Ectodermal cell (in vitro differentiated cells): ENCODE measurements around the gene SCN10A.

Source experiments
- H3K27ac ChIP-seq: 2 replicates; pipeline ENCODE4 v1.7.0; 2013; ENCODE audit warnings: mild to moderate bottlenecking, low read depth, low read length; ENCODE audit not compliant: insufficient read depth, poor library complexity, severe bottlenecking
- H3K27me3 ChIP-seq: 2 replicates; pipeline ENCODE4 v1.7.0; 2013; ENCODE audit warnings: mild to moderate bottlenecking, low read length; ENCODE audit not compliant: insufficient read depth, control insufficient read depth, poor library complexity, severe bottlenecking
- H3K36me3 ChIP-seq: one replicate; pipeline ENCODE4 v1.7.0; 2013; ENCODE audit warnings: low read length; ENCODE audit not compliant: control insufficient read depth, insufficient read depth
- H3K4me1 ChIP-seq: one replicate; pipeline ENCODE4 v1.7.0; 2013; ENCODE audit warnings: low read length; ENCODE audit not compliant: control insufficient read depth, insufficient read depth
- H3K4me3 ChIP-seq: 2 replicates; pipeline ENCODE4 v1.7.0; 2013; ENCODE audit warnings: low read depth, low read length, control low read depth; ENCODE audit not compliant: insufficient read depth
- H3K9me3 ChIP-seq: 2 replicates; pipeline ENCODE4 v1.7.0; 2013; ENCODE audit warnings: mild to moderate bottlenecking, low read length, moderate library complexity; ENCODE audit not compliant: control insufficient read depth
- WGBS, 2 experiments: methylation state at CpG; one replicate each; pipeline ENCODE4 v1.1.7; 2013; ENCODE audit warnings: missing lambda C conversion rate in 2 of 2; 5-methylcytosine and 5-hydroxymethylcytosine counted together

SCN10A gene

DNA sequence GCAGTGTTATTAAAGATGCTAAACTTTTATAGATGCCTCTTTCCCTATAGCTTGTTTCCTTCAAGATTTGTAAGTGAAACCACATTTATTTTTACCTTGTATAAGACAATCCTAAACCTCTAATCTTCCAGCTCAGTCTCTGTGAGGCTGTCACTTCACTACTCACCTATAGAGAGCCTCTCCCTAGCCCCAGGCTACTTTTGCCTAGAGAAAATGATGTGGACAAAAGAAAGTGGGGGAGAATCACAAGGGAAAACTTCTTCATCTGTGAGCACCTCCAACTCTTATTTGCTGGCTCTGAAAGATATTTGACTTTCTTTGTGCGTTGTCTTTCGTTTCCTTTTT lies 91.7 kb downstream of the SCN10A start:
- H3K27ac ChIP-seq: no peak overlapping the region
- no peaks in the 10 kb centered on the region for H3K27me3 ChIP-seq
- H3K9me3 ChIP-seq: no peaks in the 10 kb centered on the region
- no peaks in the 10 kb centered on the region for H3K4me1 ChIP-seq
- H3K4me3 ChIP-seq: no peak overlapping the region
- WGBS, 2 experiments: 94 to 96% methylated on average over 2 of the region's 2 CpGs
- H3K36me3 ChIP-seq: no peaks in the 10 kb centered on the region

DNA sequence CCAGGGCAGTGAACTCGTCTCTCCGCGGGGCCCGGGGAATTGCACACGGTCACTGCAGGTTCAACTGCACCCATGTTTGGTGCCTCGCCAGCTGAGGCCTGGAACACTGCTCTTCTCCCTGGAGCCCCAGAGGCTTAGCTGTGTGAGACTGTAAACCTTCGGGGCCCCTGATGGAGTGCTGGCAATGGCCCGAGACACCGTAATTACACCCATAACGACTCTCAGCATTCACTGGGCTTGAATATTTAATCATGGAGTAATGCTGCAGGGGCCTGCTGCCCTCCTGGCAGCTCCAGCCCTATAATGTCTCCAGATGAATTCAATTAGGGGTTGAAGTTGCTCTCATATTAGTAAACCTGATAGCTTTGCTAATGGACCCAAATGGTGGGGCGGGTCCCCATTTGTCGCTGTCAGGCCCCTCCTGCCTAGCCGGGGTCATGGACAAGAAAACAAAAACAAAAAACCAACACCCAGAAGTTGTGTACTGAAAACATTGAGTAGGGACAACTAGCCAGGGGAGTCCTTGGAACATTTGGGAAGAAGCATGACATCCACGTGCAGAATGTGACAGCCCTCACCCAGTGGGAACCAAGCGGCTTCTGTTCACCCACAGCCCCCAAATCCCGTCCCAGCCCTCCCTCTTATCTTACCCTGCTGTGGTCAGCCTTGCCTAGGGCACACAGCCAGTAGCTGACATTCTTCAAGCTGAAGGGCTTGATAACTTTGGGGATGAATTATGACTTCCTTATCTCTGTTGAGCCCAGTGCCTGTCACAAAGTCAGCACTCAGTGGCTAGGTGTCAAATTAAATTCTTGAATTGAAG lies 92.2 kb downstream of the SCN10A start:
- no peaks in the 10 kb centered on the region for H3K36me3 ChIP-seq
- H3K27ac ChIP-seq: no peak overlapping the region
- H3K27me3 ChIP-seq: no peaks in the 10 kb centered on the region
- no peaks in the 10 kb centered on the region for H3K4me1 ChIP-seq
- 86 to 91% methylated on average over 16 of the region's 16 CpGs for WGBS, 2 experiments
- H3K4me3 ChIP-seq: no peak overlapping the region
- no peaks in the 10 kb centered on the region for H3K9me3 ChIP-seq

DNA sequence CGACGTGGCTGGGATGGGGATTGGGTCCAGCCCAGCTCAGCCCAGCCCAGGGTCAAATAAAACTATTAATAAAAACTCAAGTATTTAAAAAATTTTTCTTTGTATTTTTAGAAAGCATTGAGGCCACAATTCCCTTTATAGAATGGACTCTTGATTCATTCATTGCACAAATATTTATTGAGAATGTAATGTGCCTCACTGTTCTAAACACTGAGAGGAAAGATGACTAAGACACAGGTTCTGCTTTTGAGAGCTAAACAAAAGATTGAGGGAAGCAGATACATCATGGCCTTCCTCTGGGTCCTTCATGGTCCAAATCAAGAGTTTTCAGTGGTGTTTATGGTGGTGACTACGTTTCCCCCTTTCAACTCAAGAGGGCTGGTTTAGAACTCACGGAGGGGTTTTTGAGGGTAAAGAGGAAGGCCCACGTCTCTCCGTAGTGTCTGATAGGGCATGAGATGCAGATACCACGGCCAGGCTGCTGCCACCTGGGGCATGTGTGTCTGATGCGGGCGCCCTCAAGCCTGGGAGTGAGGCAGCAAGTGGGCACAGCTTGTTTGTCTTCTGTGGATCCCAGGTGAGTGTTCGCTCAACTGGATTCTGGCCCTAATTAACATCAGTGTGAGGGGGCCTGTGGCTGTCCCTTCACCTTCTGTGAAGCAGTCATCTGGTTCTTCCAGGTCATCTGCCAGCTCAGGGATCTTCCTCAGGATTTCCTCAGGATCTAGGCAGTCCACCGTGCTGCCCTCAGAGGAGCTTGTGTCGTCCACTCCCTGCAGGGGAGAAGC lies 93.0 kb downstream of the SCN10A start:
- Histone ChIP-seq H3K4me1 (no peaks in the 10 kb centered on the region), H3K27me3 (no peaks in the 10 kb centered on the region), H3K9me3 (no peaks in the 10 kb centered on the region), H3K27ac (no peak overlapping the region), H3K4me3 (no peak overlapping the region), H3K36me3 (no peaks in the 10 kb centered on the region)
- 88 to 91% methylated on average over 12 of the region's 12 CpGs for WGBS, 2 experiments

DNA sequence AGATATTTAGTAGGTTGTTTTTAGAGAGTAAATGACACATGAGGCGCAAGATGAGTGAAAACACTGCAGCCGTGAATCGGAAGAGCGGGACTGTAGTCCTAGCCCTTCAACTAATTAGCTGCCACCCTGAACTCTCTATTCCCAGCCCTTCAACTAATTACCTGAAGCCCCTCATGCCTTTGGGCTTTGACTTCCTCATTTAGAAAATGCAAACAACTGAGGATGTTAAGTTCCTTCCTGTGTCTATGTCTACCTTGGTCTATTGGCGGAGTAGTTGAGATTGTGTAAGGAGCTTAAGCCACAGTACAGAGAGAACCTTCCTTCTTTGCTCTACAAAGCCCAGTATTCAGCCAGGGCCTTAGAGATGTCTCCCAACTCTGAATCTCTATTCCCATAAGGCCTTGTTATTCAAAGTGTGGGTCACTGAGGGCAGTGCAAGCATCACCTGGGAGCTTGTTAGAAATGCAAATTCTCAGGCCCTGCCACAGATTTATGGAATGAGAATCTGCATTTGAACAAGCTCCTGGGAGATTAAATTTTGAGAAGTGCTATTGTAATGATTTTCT lies 94.7 kb downstream of the SCN10A start:
- Histone ChIP-seq H3K4me3 (no peak overlapping the region), H3K9me3 (no peaks in the 10 kb centered on the region), H3K27ac (no peak overlapping the region), H3K36me3 (no peaks in the 10 kb centered on the region), H3K27me3 (no peaks in the 10 kb centered on the region), H3K4me1 (no peaks in the 10 kb centered on the region)
- WGBS, 2 experiments: 93 to 98% methylated on average over 5 of the region's 5 CpGs

DNA sequence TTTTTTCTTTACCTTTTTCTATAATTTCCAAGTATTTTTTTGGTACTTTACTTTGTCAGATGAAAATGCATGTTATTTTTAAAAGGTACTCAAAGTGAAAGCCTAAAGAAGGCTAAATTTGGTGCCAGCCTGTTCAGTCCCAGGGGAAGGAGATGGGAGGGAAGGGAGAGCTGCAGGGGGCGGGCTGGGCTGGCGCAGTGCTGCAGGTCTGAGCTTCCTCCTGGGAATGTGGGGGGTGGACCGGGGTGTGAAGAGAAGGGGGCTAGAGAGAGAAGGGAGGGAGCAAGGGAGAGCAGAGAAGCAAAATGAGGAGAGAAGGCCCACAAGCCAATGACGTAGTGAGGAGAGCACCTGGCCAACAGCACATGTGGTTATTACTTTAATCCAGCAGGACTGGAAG lies 95.6 kb downstream of the SCN10A start:
- WGBS, 2 experiments: 63 to 71% methylated on average over 4 of the region's 4 CpGs
- H3K27ac ChIP-seq: no peak overlapping the region

DNA sequence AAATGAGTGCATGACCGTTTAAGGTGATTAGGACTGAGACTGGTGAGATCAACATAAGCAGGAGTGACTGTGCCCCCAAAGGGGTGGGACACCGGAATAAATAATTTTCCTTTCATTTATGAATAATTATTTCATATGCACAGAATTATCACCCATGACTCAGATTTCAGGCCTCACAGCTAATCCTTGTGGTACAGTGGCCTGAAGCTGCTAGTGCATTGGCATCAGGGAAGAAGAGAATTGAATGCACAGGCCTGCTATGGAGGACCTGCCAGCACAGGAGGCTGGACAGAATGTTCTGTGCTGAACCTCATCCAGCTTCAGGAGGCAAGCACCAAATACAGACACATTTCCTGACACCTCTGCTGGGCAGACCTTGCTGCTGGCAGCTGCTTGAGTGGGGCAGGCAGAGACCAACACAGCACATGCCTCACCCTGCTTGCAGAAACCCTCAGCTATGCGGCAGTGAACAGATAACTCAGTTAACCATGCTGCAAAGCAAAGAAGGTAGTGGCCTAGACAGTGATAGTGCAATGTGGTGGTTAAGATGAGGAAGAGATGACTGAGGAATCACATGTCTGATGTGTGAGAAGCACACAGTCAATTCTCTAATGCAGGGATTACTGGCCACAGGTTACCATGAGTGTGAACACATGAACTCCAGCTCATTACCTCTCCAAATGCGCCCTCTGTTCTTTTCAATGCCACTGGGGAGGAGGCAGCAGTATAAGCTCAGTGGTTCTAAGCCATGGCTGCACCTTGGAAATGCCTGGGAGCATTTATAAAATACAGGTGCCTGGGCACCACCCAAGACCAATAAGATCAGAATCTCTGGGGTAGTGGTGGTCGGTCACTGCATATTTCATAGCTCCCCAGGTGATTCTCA lies 98.4 kb downstream of the SCN10A start:
- Histone ChIP-seq H3K27ac (no peak overlapping the region), H3K4me3 (no peak overlapping the region), H3K36me3 (no peaks in the 10 kb centered on the region), H3K27me3 (no peaks in the 10 kb centered on the region), H3K9me3 (no peaks in the 10 kb centered on the region), H3K4me1 (no peaks in the 10 kb centered on the region)
- 80 to 82% methylated on average over 5 of the region's 5 CpGs for WGBS, 2 experiments

More for the DNA sequence above, 95.6 kb downstream of the SCN10A start:
- Histone ChIP-seq H3K36me3 (no peaks in the 10 kb centered on the region), H3K9me3 (no peaks in the 10 kb centered on the region), H3K4me3 (no peak overlapping the region), H3K4me1 (no peaks in the 10 kb centered on the region), H3K27me3 (no peaks in the 10 kb centered on the region)

DNA sequence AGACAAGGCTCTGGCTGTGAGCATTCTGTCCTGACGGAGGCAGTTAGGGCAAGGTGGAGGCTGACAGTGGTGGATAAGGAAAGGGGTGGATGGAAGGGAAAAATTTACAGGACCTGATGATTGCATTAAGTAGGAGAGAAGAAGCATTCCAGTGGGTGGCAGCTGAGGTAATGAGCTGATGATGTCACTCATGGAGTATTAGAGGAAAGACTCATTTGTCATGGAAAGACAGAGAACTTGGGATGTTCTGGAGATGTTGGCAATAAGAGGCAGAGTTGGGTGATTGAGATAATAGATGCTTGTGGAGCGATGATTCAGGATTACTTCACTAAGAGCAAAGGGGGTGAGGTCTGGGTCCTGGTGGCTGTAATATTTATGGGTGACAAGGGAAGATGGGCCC lies 102.9 kb downstream of the SCN10A start:
- H3K4me3 ChIP-seq: no peak overlapping the region
- 93 to 94% methylated on average over 2 of the region's 2 CpGs for WGBS, 2 experiments
- H3K9me3 ChIP-seq: no peaks in the 10 kb centered on the region
- H3K27me3 ChIP-seq: no peaks in the 10 kb centered on the region
- no peak overlapping the region for H3K27ac ChIP-seq
- no peaks in the 10 kb centered on the region for H3K4me1 ChIP-seq
- H3K36me3 ChIP-seq: no peaks in the 10 kb centered on the region

DNA sequence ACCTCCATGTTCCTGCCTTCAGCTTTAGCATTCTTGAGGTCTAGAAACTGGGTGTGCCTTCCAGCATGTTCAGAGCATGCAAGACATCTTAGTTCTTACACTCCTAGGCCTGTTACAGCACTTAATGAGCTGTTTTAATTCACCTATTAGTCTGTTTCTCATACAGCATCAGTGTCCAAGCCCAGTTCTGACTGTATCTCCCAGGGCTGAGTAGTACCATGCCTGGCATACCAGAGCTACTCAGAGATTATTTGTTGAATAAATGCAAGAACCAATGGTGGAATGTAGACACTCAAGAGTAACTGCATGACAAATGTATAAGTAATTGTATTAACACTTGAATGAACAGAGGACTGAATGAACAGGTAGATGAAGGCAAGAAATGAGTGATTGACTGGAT lies 104.7 kb downstream of the SCN10A start:
- no peak overlapping the region for H3K4me3 ChIP-seq
- H3K27me3 ChIP-seq: no peaks in the 10 kb centered on the region
- no peaks in the 10 kb centered on the region for H3K36me3 ChIP-seq
- H3K4me1 ChIP-seq: no peaks in the 10 kb centered on the region
- H3K27ac ChIP-seq: no peak overlapping the region
- no peaks in the 10 kb centered on the region for H3K9me3 ChIP-seq

DNA sequence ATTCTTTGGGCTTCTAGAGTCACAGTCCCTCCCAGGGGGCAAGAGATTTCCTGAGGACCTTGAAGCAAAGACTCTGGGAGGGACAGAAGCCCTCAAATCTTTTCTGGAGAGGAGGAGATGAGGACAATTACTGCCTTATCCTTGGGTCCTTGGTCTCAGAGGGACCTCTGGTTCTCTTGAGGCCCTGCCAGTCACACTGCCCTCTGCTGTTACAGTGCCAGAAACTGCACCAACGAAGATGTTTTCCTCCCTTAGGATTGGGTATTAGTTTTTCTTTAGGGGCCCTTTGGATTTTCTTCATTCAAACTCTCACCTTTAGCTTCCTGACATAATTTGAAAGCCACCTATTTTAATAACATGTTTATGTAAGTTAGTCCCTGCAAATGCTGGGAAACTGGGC lies 108.3 kb downstream of the SCN10A start:
- Histone ChIP-seq H3K27me3 (no peaks in the 10 kb centered on the region), H3K9me3 (no peaks in the 10 kb centered on the region), H3K27ac (no peak overlapping the region), H3K36me3 (no peaks in the 10 kb centered on the region), H3K4me1 (no peaks in the 10 kb centered on the region), H3K4me3 (no peak overlapping the region)
- whole genome bisulfite sequencing, 2 experiments: 8% methylated on average over 1 of the region's 1 CpG; no CpG with 5 or more reads in 1 of the 2 experiments
